ENCODE measurements around the gene ZNF846. TPM values are rescaled to one million over a fixed set of nuclear protein-coding genes. Genes with fewer than 3 reads are reported as not detected.
"Not testable (repeated sequence)": the region's sequence is repeated elsewhere in the genome, so short reads cannot be mapped to it uniquely, and the experiment has no call there.

Gene ZNF846
- polyA plus RNA-seq, 1 donor (not counting 4 experiments of a cell fraction or from before 2014, with no cell fraction given) = 8.9 TPM

GRCh38 chr19:9792206-9793070, 23.9 kb upstream of the ZNF846 start:
- H3K27me3 ChIP-seq (ENCODE audit: control insufficient read depth, extremely low read depth, insufficient read depth, low read length) = no peaks in the 10 kb centered on the region
- FAIRE-seq (no peak), DNase-seq (ENCODE audit: low read depth, low spot score) (peak; percentile 79)
- H3K4me3 ChIP-seq (ENCODE audit: control insufficient read depth in 2 of 3, extremely low read depth in 1 of 3, insufficient read depth in 2 of 3, low read depth in 1 of 3, low read length in 3 of 3) = peak overlapping the region; percentile 61 to 78 (median 67)
- peak overlapping the region; percentile 60 for H3K27ac ChIP-seq (ENCODE audit: control insufficient read depth, insufficient read depth, low read length)
- H4K20me1 ChIP-seq (ENCODE audit: control insufficient read depth, extremely low read depth, insufficient read depth, low read length) = no peaks in the 10 kb centered on the region
- dilution Hi-C loops (cut with MboI; ENCODE audit: extremely low pct_ligation_motif_present, low sequenced_read_pairs) = no loop called here
- H3K9me3 ChIP-seq (ENCODE audit: control insufficient read depth, low read depth, low read length) = no peaks in the 10 kb centered on the region
- H2AFZ ChIP-seq (ENCODE audit: control insufficient read depth, low read length) = peak overlapping the region; percentile 96
- no peaks in the 10 kb centered on the region for H3K9me1 ChIP-seq (ENCODE audit: control insufficient read depth, extremely low read depth, insufficient read depth, low read length)
- no peaks in the 10 kb centered on the region for H3K36me3 ChIP-seq (ENCODE audit: control insufficient read depth in 2 of 2, extremely low read depth in 1 of 2, insufficient read depth in 2 of 2, low read length in 2 of 2)
- H3K4me2 ChIP-seq (ENCODE audit: control insufficient read depth, extremely low read depth, insufficient read depth, low read depth, low read length) = peak overlapping the region; percentile 76
- H3K4me1 ChIP-seq (ENCODE audit: control insufficient read depth, extremely low read depth, insufficient read depth, low read length) = peaks cover 6% of the 10 kb centered on the region
- H3K9ac ChIP-seq (ENCODE audit: control insufficient read depth, extremely low read depth, insufficient read depth, low read length) = peak overlapping the region; percentile 79
- no peak for TF ChIP-seq EZH2 (IDR thresholded peaks at IDR 0.05; ENCODE audit: low read length)
- TF ChIP-seq, protein P1, sequence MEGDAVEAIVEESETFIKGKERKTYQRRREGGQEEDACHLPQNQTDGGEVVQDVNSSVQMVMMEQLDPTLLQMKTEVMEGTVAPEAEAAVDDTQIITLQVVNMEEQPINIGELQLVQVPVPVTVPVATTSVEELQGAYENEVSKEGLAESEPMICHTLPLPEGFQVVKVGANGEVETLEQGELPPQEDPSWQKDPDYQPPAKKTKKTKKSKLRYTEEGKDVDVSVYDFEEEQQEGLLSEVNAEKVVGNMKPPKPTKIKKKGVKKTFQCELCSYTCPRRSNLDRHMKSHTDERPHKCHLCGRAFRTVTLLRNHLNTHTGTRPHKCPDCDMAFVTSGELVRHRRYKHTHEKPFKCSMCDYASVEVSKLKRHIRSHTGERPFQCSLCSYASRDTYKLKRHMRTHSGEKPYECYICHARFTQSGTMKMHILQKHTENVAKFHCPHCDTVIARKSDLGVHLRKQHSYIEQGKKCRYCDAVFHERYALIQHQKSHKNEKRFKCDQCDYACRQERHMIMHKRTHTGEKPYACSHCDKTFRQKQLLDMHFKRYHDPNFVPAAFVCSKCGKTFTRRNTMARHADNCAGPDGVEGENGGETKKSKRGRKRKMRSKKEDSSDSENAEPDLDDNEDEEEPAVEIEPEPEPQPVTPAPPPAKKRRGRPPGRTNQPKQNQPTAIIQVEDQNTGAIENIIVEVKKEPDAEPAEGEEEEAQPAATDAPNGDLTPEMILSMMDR (optimal IDR thresholded peaks at IDR 0.05 in 1 of 3, IDR thresholded peaks at IDR 0.05 in 1 of 3, conservative IDR thresholded peaks at IDR 0.05 in 1 of 3; ENCODE audit: extremely low read depth in 1 of 3, insufficient read depth in 2 of 3, low read length in 3 of 3) = no peak
- H3K79me2 ChIP-seq (ENCODE audit: control insufficient read depth, insufficient read depth, low read length) = no peaks in the 10 kb centered on the region

GRCh38 chr19:9791552-9792205, 23.1 kb upstream of the ZNF846 start:
- no peak for TF ChIP-seq EZH2 (IDR thresholded peaks at IDR 0.05; ENCODE audit: low read length)
- TF ChIP-seq, protein P1 (optimal IDR thresholded peaks at IDR 0.05 in 1 of 3, IDR thresholded peaks at IDR 0.05 in 1 of 3, conservative IDR thresholded peaks at IDR 0.05 in 1 of 3; ENCODE audit: extremely low read depth in 1 of 3, insufficient read depth in 2 of 3, low read length in 3 of 3) = no peak
- Histone ChIP-seq H3K9me3 (ENCODE audit: control insufficient read depth, low read depth, low read length) (no peaks in the 10 kb centered on the region), H3K9me1 (ENCODE audit: control insufficient read depth, extremely low read depth, insufficient read depth, low read length) (no peaks in the 10 kb centered on the region), H3K79me2 (ENCODE audit: control insufficient read depth, insufficient read depth, low read length) (no peaks in the 10 kb centered on the region), H2AFZ (ENCODE audit: control insufficient read depth, low read length) (peak overlapping the region; percentile 94), H3K36me3 (ENCODE audit: control insufficient read depth in 2 of 2, extremely low read depth in 1 of 2, insufficient read depth in 2 of 2, low read length in 2 of 2) (no peaks in the 10 kb centered on the region), H3K27me3 (ENCODE audit: control insufficient read depth, extremely low read depth, insufficient read depth, low read length) (no peaks in the 10 kb centered on the region), H3K4me1 (ENCODE audit: control insufficient read depth, extremely low read depth, insufficient read depth, low read length) (peaks cover 4% of the 10 kb centered on the region), H3K9ac (ENCODE audit: control insufficient read depth, extremely low read depth, insufficient read depth, low read length) (peak overlapping the region; percentile 64), H4K20me1 (ENCODE audit: control insufficient read depth, extremely low read depth, insufficient read depth, low read length) (no peaks in the 10 kb centered on the region), H3K4me2 (ENCODE audit: control insufficient read depth, extremely low read depth, insufficient read depth, low read depth, low read length) (peak overlapping the region; percentile 67), H3K4me3 (ENCODE audit: control insufficient read depth in 2 of 3, extremely low read depth in 1 of 3, insufficient read depth in 2 of 3, low read depth in 1 of 3, low read length in 3 of 3) (peak overlapping the region; percentile 61 to 75 (median 61)), H3K27ac (ENCODE audit: control insufficient read depth, insufficient read depth, low read length) (peak overlapping the region; percentile 54)
- dilution Hi-C loops (cut with MboI; ENCODE audit: extremely low pct_ligation_motif_present, low sequenced_read_pairs) = no loop called here
- DNase-seq (ENCODE audit: low read depth, low spot score) (peak; percentile 93), FAIRE-seq (peak; percentile 41)

DNA sequence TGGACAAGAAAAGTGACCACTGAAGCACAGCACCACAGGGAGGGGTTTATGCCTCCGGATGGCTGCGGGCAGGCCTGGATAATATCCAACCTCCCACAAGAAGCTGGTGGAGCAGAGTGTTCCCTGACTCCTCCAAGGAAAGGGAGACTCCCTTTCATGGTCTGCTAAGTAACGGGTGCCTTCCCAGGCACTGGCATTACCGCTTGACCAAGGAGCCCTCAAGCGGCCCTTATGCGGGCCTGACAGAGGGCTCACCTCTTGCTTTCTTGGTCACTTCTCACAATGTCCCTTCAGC, 22.5 kb upstream of the ZNF846 start:
- DNase-seq (ENCODE audit: low read depth, low spot score); H3K27ac ChIP-seq (ENCODE audit: control insufficient read depth, insufficient read depth, low read length); H3K36me3 ChIP-seq (ENCODE audit: control insufficient read depth in 2 of 2, extremely low read depth in 1 of 2, insufficient read depth in 2 of 2, low read length in 2 of 2); FAIRE-seq; H3K79me2 ChIP-seq (ENCODE audit: control insufficient read depth, insufficient read depth, low read length); H4K20me1 ChIP-seq (ENCODE audit: control insufficient read depth, extremely low read depth, insufficient read depth, low read length); H3K9me3 ChIP-seq (ENCODE audit: control insufficient read depth, low read depth, low read length); H3K27me3 ChIP-seq (ENCODE audit: control insufficient read depth, extremely low read depth, insufficient read depth, low read length); H3K4me1 ChIP-seq (ENCODE audit: control insufficient read depth, extremely low read depth, insufficient read depth, low read length); dilution Hi-C loops (cut with MboI; ENCODE audit: extremely low pct_ligation_motif_present, low sequenced_read_pairs); H3K9me1 ChIP-seq (ENCODE audit: control insufficient read depth, extremely low read depth, insufficient read depth, low read length): not testable (repeated sequence)
- peak overlapping the region; percentile 67 for H3K4me2 ChIP-seq (ENCODE audit: control insufficient read depth, extremely low read depth, insufficient read depth, low read depth, low read length)
- H2AFZ ChIP-seq (ENCODE audit: control insufficient read depth, low read length) = peak overlapping the region; percentile 29
- peak overlapping the region in 1 of 3 experiments; percentile 29 for H3K4me3 ChIP-seq (ENCODE audit: control insufficient read depth in 2 of 3, extremely low read depth in 1 of 3, insufficient read depth in 2 of 3, low read depth in 1 of 3, low read length in 3 of 3)
- H3K9ac ChIP-seq (ENCODE audit: control insufficient read depth, extremely low read depth, insufficient read depth, low read length) = peak overlapping the region; percentile 9
